Measurements from ENCODE around the gene PCK2. TPM values are rescaled to one million over a fixed set of nuclear protein-coding genes. Genes with fewer than 3 reads are reported as not detected.
A peak's percentile ranks its signal among the peaks of the same experiment; 100 is the strongest.

The PCK2 gene
- total RNA-seq, 1 experiment from 2014 or later, result 48.9 TPM

GRCh38 chr14:24132061-24132685 lies 38.1 kb downstream of the PCK2 start:
- no CpG with 5 or more reads among the region's 24 CpGs for WGBS (ENCODE audit: extremely low coverage, insufficient read length, low lambda C conversion rate)
- Histone ChIP-seq H4K20me1 (ENCODE audit: control insufficient read depth, insufficient read depth, insufficient read length) (no peaks in the 10 kb centered on the region), H3K18ac (ENCODE audit: insufficient read length, low read depth, low read length) (no peak overlapping the region), H2AK5ac (ENCODE audit: insufficient read length, low read length) (no peak overlapping the region), H2BK20ac (ENCODE audit: low read depth, low read length, poor library complexity, severe bottlenecking) (no peak overlapping the region), H4K91ac (ENCODE audit: insufficient read length, low read depth, low read length) (no peak overlapping the region), H3K14ac (ENCODE audit: insufficient read depth, low read length) (no peak overlapping the region), H2BK12ac (ENCODE audit: insufficient read length, low read depth, low read length) (no peak overlapping the region), H3K23me2 (ENCODE audit: insufficient read length, low read depth, low read length, poor library complexity, severe bottlenecking) (peaks cover 10% of the 10 kb centered on the region), H3K27me3 (ENCODE audit: insufficient read depth, low read length) (no peaks in the 10 kb centered on the region), H2BK120ac (ENCODE audit: low read depth, low read length, poor library complexity, severe bottlenecking) (no peak overlapping the region), H3K23ac (ENCODE audit: insufficient read length, low read depth, low read length) (no peak overlapping the region), H3K4me2 (ENCODE audit: insufficient read depth, insufficient read length, low read length) (no peak overlapping the region), H3K9me3 (ENCODE audit: control insufficient read depth, low read depth, low read length) (no peaks in the 10 kb centered on the region), H3K4ac (ENCODE audit: low read depth, low read length) (no peak overlapping the region), H3K56ac (ENCODE audit: insufficient read length, low read depth, low read length) (no peak overlapping the region), H3K27ac (ENCODE audit: insufficient read length, low read depth, low read length) (no peak overlapping the region), H4K5ac (ENCODE audit: insufficient read length, low read depth, low read length) (no peak overlapping the region), H2BK5ac (ENCODE audit: insufficient read length, low read length) (no peak overlapping the region), H3K79me2 (ENCODE audit: insufficient read depth, low read length) (no peaks in the 10 kb centered on the region), H4K8ac (replicated peaks; ENCODE audit: insufficient read length, low read depth, low read length) (no peak overlapping the region), H3K79me1 (ENCODE audit: insufficient read depth, low read depth, low read length, poor library complexity, severe bottlenecking) (no peaks in the 10 kb centered on the region), H3K9ac (ENCODE audit: extremely low read depth, insufficient read length, low read length) (no peak overlapping the region), H3K4me1 (ENCODE audit: insufficient read depth, low read length) (no peaks in the 10 kb centered on the region), H2BK15ac (ENCODE audit: low read depth, low read length) (no peak overlapping the region), H3T11ph (ENCODE audit: low read length) (no peak overlapping the region), H2AFZ (ENCODE audit: low read length) (no peak overlapping the region)
- Mint-ChIP-seq H3K27me3 (ENCODE audit: low read depth) (no peaks in the 10 kb centered on the region), H3K4me1 (peaks cover 14 to 16% of the 10 kb centered on the region in 2 experiments), H3K36me3 (ENCODE audit: insufficient read depth in 1 of 3, low read depth in 3 of 3) (peaks cover 0 to 4% (median 2%) of the 10 kb centered on the region in 3 experiments; a peak in 4 of 7 replicates), H3K27ac (peak overlapping the region in 2 of 3 experiments; percentile 39 to 50; a peak in 1 of 7 replicates), H3K4me3 (no peak overlapping the region), H3K9me3 (0 out of 5 replicates have a peak, but pooled peaks cover 0 to 2% of the 10 kb centered on the region in 2 experiments)
- DNase-seq, result no peak
- TF ChIP-seq, protein P1, sequence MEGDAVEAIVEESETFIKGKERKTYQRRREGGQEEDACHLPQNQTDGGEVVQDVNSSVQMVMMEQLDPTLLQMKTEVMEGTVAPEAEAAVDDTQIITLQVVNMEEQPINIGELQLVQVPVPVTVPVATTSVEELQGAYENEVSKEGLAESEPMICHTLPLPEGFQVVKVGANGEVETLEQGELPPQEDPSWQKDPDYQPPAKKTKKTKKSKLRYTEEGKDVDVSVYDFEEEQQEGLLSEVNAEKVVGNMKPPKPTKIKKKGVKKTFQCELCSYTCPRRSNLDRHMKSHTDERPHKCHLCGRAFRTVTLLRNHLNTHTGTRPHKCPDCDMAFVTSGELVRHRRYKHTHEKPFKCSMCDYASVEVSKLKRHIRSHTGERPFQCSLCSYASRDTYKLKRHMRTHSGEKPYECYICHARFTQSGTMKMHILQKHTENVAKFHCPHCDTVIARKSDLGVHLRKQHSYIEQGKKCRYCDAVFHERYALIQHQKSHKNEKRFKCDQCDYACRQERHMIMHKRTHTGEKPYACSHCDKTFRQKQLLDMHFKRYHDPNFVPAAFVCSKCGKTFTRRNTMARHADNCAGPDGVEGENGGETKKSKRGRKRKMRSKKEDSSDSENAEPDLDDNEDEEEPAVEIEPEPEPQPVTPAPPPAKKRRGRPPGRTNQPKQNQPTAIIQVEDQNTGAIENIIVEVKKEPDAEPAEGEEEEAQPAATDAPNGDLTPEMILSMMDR (conservative IDR thresholded peaks at IDR 0.05), result no peak

Data from H9 (cell line).